Measurements from ENCODE around the gene DYNLT1.

DNA sequence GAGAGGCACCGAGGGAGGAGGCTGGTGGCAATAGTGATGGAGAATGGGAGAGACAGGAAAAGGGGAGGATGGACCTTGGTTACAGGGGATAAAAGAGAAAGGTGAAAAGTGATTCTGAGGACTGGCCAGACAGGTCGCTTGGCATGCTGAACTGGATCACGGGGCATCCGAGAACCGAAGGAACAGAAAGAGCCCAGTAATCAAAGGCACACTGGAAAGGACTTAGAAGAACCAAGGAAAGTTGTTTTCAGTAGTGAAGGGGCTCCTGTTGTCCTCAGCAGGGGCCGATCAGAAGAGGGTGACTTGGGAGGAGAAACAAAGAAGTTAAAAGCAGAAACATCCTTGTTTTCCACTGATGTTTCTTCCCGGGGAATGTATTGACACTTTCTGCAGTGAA is 24.2 kb upstream of the DYNLT1 start:
- TF ChIP-seq EZH2 (IDR thresholded peaks at IDR 0.05), result no peak
- TF ChIP-seq POLR2AphosphoS5 (IDR thresholded peaks at IDR 0.05; ENCODE audit: borderline replicate concordance, low read depth, low read length), result no peak
